ENCODE data around the gene HRK.
"Not testable (repeated sequence)": the region's sequence is repeated elsewhere in the genome, so short reads cannot be mapped to it uniquely, and the experiment has no call there.

Gene HRK

DNA sequence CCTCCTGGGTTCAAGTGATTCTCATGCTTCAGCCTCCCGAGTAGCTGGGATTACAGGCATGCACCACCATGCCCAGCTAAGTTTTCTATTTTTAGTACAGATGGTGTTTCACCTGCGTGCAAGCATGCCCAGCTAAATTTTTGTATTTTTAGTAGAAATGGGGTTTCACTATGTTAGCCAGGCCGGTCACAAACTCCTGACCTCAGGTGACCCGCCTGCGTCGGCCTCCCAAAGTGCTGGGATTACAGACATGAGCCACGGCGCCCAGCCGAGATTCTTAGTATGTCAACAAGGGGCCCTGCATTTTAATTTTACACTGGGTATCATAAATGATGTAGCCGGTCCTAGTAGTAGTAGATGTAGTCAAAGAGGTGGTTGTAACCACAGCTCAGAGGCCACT, 66.5 kb downstream of the HRK start:
- DNase-seq = not testable (repeated sequence)

DNA sequence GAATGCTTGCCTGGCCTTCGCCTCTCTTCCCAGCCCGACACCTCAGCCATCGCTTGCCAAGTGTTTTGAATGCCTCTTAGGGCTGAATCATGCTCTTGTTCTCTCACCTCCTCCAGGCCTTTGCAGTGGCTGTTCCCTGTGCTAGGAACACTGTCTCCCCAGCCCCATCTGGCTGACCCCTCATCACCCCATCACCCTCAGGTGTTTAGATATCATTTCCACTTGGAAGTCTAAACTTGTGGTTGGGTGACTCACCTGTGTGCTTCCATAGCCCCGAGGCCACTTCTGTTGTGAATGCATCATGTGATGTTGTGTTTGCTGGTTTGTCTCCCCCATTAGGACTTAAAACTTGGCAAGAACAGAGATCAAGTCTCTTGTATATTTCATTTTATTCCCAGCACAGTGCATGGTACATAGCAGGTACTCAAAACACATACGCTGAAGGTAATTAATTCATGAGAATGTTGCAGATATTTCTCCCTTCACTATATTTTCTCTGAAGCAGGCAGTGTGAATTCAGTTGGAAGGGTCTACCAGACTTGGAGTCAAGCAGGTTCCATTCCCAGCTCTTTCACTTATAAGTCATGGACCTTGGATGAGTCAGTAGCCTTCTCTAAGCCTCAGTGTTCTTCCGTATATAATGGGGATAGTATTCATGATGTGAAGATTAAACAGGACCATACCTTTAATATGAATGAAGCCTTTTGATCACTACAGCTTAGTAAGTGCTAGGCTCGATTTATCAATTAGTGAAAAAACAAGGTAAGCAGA, 67.8 kb downstream of the HRK start:
- DNase-seq = no peak

DNA sequence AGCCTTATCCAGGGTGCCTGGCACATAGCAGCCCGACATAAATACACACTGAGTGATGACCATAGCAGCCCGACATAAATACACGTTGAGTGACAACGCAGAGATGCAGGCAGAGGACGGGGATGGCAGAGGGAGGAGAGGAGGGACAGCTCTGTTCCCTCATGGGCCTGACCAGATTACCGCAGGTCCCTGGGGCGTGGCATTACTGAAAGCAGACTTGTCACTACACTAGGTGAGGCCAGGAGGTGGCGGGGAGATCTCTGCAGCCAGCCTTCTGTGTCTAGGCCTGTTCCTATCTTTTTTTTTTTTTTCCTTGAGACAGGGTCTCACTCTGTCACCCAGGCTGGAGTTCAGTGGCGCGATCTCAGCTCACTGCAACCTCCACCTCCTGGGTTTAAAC, 69.0 kb downstream of the HRK start:
- no peak for DNase-seq

DNA sequence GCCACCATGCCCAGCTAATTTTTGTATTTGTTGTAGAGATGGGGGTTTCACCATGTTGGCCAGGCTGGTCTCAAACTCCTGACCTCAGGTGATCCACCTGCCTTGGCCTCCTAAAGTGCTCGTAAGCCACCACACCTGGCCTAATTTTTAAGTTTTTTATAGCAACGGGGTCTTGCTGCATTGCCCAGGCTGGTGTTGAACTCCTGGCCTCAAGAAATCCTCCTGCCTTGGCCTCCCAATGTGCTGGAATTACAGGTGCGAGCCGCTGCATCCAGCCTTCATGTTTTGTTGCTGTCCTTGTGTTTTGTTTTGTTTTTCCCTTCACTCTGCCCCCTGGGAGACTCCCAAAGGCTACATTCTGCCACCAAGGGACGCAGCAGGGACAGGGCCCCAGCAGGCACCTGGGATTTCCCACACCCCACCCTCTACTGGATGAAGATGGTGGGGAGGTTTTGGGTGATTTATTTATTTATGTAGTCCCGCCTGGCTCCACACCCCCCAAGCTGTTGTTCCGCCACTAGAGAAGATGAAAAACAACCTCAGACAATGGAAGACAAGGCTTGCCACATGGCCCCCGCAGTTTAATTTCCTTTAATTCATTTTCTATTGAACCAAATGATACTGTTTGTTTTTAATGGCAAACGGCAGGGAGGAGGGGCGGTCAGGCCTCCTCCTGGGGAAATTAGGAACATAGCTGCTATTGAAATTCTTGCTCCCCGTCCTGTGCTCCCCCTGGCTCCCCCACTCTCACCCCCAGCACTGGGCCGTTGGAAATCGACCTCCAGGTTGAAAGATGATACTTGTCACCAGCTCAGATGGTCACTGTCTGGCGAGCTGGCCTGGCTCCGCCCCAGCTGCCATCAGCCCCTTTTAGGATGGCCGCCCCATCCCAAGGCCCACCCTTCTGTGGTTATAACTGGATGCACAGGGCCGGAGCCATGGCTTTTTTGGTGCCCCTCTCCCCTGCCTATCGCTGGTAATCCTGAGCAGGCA, 72.8 kb downstream of the HRK start:
- DNase-seq = no peak

DNA sequence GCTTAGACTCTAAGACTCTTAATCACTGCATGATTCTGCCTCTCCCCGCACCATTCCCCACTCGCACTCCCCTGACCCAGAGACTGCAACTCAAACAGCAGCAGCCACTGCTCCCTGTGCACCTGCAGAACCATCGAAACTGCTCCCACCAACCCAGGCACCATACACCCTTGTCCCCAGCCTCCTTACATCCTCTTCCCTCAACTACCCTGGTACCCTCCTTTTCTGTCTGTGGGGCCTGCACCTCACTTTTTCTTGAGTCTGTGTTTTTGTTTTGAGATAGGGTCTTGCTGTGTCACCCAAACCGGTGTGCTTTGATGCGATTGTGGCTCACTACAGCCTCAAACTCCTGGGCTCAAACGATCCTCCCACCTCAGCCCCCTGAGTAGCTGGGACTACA, 73.7 kb downstream of the HRK start:
- no peak for DNase-seq

DNA sequence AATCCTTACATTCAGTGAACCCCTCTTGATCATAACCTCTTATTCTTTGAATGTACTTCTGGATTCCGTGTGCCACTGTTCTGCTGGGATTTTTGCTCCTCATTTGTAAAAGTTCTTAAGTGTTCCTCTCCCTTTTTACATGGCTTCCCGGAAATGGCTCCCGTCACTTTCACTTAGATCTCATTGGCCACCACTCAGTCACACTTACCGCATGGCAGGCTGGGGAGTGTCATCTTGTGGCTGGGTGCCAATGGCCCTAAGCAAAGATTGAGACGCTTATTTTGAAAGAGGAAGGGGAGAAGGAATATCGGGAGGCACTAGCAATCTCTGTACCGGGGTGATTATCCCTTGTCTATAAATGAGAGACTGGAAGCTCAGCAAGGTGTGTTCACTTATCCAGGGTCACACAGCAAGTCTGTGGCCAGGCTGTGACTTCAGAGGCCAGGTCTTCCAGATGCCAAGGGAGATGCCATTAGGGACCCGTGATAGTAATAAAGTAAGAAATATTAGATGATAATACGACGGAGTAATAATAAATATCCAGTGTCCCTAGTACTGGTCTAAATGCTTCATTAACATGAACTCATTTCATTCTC, 74.3 kb downstream of the HRK start:
- DNase-seq = no peak

Data from SHP77 (cell line).